Gastrocnemius medialis (tissue), 4 donors: ENCODE measurements around the gene SNCA.

Source experiments
- CTCF ChIP-seq, 5 experiments: fragments of 450-650 bp in 3 of 5; fragments of 200-600 bp in 2 of 5; sonication (generic) in 2 of 5; IDR thresholded peaks in 4 of 5; conservative IDR thresholded peaks in 1 of 5; 1 replicate in 4 of 5; 2 replicates in 1 of 5; pipeline ENCODE4 v1.5.1; 2016 to 2019; ENCODE audit warnings: antibody characterized with exemption in 5 of 5, mild to moderate bottlenecking in 3 of 5, moderate library complexity in 3 of 5
- POLR2A ChIP-seq, 2 donors: fragments of 450-650 bp; IDR thresholded peaks; one replicate each; pipeline ENCODE4 v1.6.1; 2017; ENCODE audit warnings: antibody characterized with exemption in 2 of 2, mild to moderate bottlenecking in 2 of 2, moderate library complexity in 2 of 2

GRCh38 chr4:89868276-89868675, 31.3 kb upstream of the SNCA start:
- TF ChIP-seq CTCF (IDR thresholded peaks at IDR 0.05 in 4 of 5, conservative IDR thresholded peaks at IDR 0.05 in 1 of 5) = no peak
- no peak for TF ChIP-seq POLR2A (IDR thresholded peaks at IDR 0.05)
